Gastrocnemius medialis (tissue), 4 donors: ENCODE data around the gene PLCB1.

Source experiments
- POLR2A ChIP-seq, 2 donors: fragments of 450-650 bp; IDR thresholded peaks; one replicate each; pipeline ENCODE4 v1.6.1; 2017; ENCODE audit warnings: antibody characterized with exemption in 2 of 2, mild to moderate bottlenecking in 2 of 2, moderate library complexity in 2 of 2
- TF ChIP-seq, protein P1 (sequence below), 5 experiments: fragments of 450-650 bp in 3 of 5; fragments of 200-600 bp in 2 of 5; sonication (generic) in 2 of 5; IDR thresholded peaks in 4 of 5; conservative IDR thresholded peaks in 1 of 5; 1 replicate in 4 of 5; 2 replicates in 1 of 5; pipeline ENCODE4 v1.5.1; 2016 to 2019; ENCODE audit warnings: antibody characterized with exemption in 5 of 5, mild to moderate bottlenecking in 3 of 5, moderate library complexity in 3 of 5

DNA sequence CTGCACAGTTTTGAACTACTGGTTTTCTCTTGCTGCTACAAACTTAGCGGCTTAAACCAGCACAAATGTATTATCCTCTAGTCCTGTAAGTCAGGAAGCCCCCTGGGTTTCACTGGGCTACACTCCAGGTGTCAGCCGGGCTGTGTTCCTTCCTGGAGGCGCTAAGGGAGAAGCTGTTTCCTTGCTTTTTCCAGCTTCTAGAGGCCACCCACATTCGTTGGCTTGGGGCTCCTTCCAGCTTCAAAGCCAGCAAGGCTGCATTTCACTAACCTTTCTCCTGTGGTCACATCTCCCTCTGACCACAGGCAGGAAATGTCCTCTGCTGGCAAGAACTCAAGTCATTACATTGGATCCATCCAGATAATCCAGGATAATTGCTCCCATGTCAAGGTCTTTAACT is 586.2 kb downstream of the PLCB1 start:
- TF ChIP-seq, protein P1, sequence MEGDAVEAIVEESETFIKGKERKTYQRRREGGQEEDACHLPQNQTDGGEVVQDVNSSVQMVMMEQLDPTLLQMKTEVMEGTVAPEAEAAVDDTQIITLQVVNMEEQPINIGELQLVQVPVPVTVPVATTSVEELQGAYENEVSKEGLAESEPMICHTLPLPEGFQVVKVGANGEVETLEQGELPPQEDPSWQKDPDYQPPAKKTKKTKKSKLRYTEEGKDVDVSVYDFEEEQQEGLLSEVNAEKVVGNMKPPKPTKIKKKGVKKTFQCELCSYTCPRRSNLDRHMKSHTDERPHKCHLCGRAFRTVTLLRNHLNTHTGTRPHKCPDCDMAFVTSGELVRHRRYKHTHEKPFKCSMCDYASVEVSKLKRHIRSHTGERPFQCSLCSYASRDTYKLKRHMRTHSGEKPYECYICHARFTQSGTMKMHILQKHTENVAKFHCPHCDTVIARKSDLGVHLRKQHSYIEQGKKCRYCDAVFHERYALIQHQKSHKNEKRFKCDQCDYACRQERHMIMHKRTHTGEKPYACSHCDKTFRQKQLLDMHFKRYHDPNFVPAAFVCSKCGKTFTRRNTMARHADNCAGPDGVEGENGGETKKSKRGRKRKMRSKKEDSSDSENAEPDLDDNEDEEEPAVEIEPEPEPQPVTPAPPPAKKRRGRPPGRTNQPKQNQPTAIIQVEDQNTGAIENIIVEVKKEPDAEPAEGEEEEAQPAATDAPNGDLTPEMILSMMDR (IDR thresholded peaks at IDR 0.05 in 4 of 5, conservative IDR thresholded peaks at IDR 0.05 in 1 of 5): no peak
- no peak for TF ChIP-seq POLR2A (IDR thresholded peaks at IDR 0.05)
